Measurements from ENCODE around the gene LBH. TPM values are rescaled to one million over a fixed set of nuclear protein-coding genes. Genes with fewer than 3 reads are reported as not detected.

LBH gene
- total RNA-seq, 2 donors from 2014 or later = 8.7 to 16.1 TPM

- H3K27ac ChIP-seq = no peak overlapping the region
- DNase-seq = no peak
- intact Hi-C loops (cut with DNase I) = no loop called here
- no peak for TF ChIP-seq CTCF (IDR thresholded peaks at IDR 0.05)
- no peaks in the 10 kb centered on the region for H3K27me3 ChIP-seq
- H3K9me3 ChIP-seq = no peaks in the 10 kb centered on the region
- H3K4me1 ChIP-seq = no peaks in the 10 kb centered on the region
- no peak overlapping the region for H3K4me3 ChIP-seq
- no peak overlapping the region for H3K9ac ChIP-seq (ENCODE audit: low read depth in 2 of 2, low read length in 2 of 2)
- no peaks in the 10 kb centered on the region for H3K36me3 ChIP-seq
Observed at GRCh38 chr2:30302566-30302965, 71.2 kb downstream of the LBH start.

- no peak for TF ChIP-seq CTCF (IDR thresholded peaks at IDR 0.05)
- no peaks in the 10 kb centered on the region for H3K4me1 ChIP-seq
- H3K9me3 ChIP-seq = no peaks in the 10 kb centered on the region
- no peaks in the 10 kb centered on the region for H3K36me3 ChIP-seq
- H3K27me3 ChIP-seq = no peaks in the 10 kb centered on the region
- no peak overlapping the region for H3K27ac ChIP-seq
- intact Hi-C loops (cut with DNase I) = no loop called here
- DNase-seq = no peak
- H3K4me3 ChIP-seq = no peak overlapping the region
- H3K9ac ChIP-seq (ENCODE audit: low read depth in 2 of 2, low read length in 2 of 2) = no peak overlapping the region
Observed at GRCh38 chr2:30303095-30303494, 71.8 kb downstream of the LBH start.

- no peaks in the 10 kb centered on the region for H3K36me3 ChIP-seq
- no peaks in the 10 kb centered on the region for H3K4me1 ChIP-seq
- TF ChIP-seq CTCF (IDR thresholded peaks at IDR 0.05) = no peak
- H3K9ac ChIP-seq (ENCODE audit: low read depth in 2 of 2, low read length in 2 of 2) = no peak overlapping the region
- H3K4me3 ChIP-seq = no peak overlapping the region
- H3K9me3 ChIP-seq = no peaks in the 10 kb centered on the region
- H3K27ac ChIP-seq = no peak overlapping the region
- no peak for DNase-seq
- intact Hi-C loops (cut with DNase I) = no loop called here
- no peaks in the 10 kb centered on the region for H3K27me3 ChIP-seq
Observed at GRCh38 chr2:30305235-30305634, 73.9 kb downstream of the LBH start.

GRCh38 chr2:30306522-30306921 is 75.2 kb downstream of the LBH start:
- no peak overlapping the region for H3K4me3 ChIP-seq
- no peak for DNase-seq
- no peaks in the 10 kb centered on the region for H3K4me1 ChIP-seq
- intact Hi-C loops (cut with DNase I) = no loop called here
- no peak overlapping the region for H3K27ac ChIP-seq
- no peaks in the 10 kb centered on the region for H3K36me3 ChIP-seq
- no peak overlapping the region for H3K9ac ChIP-seq (ENCODE audit: low read depth in 2 of 2, low read length in 2 of 2)
- H3K27me3 ChIP-seq = no peaks in the 10 kb centered on the region
- H3K9me3 ChIP-seq = no peaks in the 10 kb centered on the region
- no peak for TF ChIP-seq CTCF (IDR thresholded peaks at IDR 0.05)

GRCh38 chr2:30308280-30308679 is 76.9 kb downstream of the LBH start:
- intact Hi-C loops (cut with DNase I) = no loop called here
- no peak overlapping the region for H3K4me3 ChIP-seq

More at GRCh38 chr2:30308280-30308679, 76.9 kb downstream of the LBH start:
- no peaks in the 10 kb centered on the region for H3K9me3 ChIP-seq
- H3K27ac ChIP-seq = no peak overlapping the region
- no peaks in the 10 kb centered on the region for H3K36me3 ChIP-seq
- no peaks in the 10 kb centered on the region for H3K4me1 ChIP-seq
- DNase-seq = no peak
- no peak overlapping the region for H3K9ac ChIP-seq (ENCODE audit: low read depth in 2 of 2, low read length in 2 of 2)
- TF ChIP-seq CTCF (IDR thresholded peaks at IDR 0.05) = no peak
- H3K27me3 ChIP-seq = no peaks in the 10 kb centered on the region

Other genes starting within 250 kb of the LBH start
- gene YPEL5, start 84.5 kb upstream of the LBH start, total RNA-seq = 10 to 100 TPM; 26.7 to 78.7 TPM
- 10 to 100 TPM; 20.0 to 25.5 TPM for gene LCLAT1, start 215.7 kb downstream of the LBH start, total RNA-seq

Data from colonic mucosa (tissue), 4 donors.